Stimulated activated CD8-positive, alpha-beta memory T cell treated with anti-CD3 and anti-CD28 coated beads, Interleukin-7, amount 100 ng/mL, for 24 hours (primary cell): Measurements from ENCODE around the gene LEMD1.
"Not testable (repeated sequence)": the region's sequence is repeated elsewhere in the genome, so short reads cannot be mapped to it uniquely, and the experiment has no call there.

Experiments used
- DNase-seq: peaks from one replicate; pipeline ENCODE4 v3.0.0-alpha.2; 2020; ENCODE audit warnings: low read depth

The LEMD1 gene

DNA sequence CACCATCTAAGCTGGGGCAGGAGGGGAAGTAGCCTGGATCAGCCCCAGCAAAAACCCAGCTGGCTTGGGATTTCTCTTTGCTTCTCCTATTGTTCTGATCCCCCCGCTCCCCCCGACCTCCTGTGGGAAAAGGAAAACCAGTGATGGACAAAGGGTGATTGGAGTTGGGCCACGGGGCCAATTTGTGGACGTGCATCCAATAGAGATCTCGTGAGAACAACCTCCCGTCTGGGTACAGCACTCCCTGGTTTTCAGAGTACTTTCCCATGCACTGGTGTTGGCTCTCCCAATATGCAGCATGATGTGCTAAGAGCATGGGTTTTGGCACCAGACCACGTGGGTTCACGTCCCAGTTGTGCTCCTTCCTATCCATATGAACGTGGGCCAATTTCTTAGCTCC lies 25.0 kb upstream of the LEMD1 start:
- DNase-seq: no peak

DNA sequence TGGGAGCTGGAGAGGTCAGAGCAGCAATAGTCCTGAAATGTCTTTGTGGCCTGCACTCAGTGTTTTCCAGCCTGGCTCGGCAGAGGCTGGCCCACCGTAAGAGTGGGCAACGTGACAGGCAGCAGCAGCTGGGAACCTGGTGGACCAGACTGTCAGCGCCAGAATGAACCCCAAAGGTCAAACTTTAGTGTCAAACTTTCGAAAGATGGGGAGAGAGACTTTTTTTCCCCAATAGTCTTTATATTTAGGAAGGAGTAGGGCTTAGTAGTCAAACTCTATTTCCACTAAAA lies 23.7 kb upstream of the LEMD1 start:
- DNase-seq: no peak

DNA sequence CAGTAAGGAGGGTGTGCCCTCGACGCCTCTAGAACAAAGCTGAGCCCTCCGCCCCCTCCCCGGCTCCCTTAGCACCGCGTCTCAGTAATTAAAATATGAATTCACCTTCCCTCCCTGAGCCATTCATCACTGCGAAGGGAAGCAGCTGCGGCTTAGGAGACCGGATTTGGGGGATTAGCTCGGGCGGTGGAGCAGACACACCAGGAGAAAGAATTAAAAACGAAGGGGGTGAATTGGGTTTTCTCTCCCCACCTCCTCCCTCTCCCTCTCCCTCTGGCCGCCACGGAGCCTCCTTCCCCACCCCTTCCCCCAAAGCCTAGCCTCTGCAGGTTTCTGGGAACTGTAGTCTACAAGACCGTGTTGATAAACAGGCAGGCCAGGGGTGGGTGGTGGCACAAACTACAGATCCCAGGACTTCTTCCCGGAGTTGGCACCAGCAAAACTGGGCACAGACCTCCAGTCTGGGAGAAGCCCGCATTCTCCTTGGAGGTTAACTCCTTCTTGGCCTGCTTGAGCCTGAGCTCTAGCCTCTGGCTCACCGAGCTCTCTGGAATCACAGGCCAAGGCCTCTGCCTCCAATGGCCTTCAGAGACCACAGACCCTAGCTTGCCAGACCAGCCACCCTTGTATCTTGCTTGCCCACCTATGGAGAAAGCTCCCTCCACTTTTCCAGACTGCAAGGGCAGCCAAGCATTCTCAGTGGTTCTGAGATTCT lies 23.2 kb upstream of the LEMD1 start:
- no peak for DNase-seq

DNA sequence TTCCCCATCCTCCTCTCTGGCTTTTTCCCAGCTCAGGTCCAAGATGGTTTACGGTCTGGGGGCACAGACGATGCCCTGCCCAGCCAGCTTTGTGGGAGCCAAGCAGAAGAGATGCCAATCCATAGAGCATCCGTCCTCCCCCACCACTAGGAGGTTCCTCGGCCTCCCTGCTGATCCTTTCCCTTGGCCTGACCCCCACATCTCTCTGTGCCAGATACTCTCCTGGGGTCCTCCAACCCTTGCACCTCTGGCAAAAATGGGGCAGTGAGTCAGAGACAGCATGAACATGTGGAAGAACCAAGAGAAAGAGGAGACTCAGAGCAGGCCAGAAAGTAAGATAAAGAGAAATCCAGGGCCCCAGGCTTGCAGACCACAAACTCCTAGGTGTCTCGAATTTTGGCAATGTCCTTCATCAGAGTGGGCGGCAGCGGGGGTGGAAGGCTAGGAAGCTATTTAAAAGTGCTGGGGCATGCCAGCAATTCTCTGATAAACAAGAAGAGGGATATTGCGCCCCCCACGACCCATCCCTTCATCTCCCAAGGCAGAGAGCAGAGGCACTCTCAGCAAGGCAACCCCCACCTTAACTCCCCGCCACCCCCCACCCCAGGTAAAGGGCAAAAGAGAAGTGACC lies 22.6 kb upstream of the LEMD1 start:
- no peak for DNase-seq

DNA sequence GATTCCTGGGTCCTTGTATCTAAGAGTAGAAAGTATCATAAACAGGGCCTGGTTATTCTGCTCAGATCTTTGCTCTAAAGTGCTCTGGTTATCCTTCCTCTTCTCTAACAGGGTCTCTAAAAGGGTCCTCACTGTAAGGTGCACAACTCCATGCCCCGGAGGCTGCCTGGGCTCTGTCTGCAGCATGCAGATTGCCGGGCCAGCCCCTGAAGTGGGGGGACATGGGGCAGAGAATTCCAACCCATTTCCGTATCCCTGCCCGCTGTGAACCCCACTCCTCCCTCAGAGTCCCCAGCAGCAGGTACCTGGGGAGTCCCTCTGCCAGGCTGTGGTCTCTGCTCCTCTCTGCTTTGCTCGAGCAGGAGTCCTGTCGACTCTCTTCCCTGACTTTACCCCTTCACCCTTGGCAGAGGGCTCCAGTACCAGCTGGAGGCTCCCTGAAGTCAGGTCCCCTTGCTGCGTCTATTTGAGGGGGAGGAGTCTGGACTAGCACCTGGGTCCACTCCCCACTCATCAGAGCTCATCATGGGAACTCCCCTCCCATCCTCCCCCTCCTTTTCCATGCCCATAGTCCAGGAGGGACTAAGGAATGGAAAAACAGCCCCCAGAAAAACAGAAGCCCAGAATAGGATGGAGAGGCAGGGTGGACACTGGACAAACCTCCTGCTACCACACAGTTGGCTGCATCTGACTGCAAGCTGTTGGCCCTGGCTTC lies 21.9 kb upstream of the LEMD1 start:
- DNase-seq: no peak

DNA sequence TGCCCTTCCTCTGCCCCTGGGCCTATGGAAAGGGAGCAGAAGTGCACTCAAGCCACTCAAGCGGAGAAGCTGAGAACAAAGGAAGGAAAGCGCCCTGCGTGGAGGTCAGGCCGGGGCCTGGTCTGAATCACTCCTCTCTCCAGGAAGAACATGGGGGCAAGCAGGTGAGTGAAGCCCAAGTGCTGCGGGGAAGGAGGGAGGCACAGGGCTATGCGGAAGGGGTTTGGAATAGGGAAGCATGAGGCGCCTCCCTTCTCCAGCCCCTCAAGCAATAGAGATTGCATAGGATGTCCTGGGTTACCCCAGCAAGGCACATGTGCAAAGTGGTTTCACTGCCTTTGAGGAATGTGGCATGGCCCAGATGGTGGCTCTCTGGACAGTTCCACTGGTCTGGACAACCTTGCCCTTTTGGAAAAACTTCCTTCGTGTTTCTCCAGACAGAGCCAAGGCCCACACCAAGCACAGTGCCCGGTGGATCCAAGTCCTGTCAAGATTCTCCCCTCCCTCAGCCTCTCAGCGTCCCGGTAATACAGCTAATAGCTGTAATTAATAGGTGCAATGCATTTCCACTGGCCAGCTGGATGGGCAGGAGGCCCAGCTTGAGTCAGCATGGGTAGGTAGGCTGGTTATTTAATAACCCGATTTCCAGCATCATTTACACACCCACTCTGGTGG lies 20.3 kb upstream of the LEMD1 start:
- no peak for DNase-seq

DNA sequence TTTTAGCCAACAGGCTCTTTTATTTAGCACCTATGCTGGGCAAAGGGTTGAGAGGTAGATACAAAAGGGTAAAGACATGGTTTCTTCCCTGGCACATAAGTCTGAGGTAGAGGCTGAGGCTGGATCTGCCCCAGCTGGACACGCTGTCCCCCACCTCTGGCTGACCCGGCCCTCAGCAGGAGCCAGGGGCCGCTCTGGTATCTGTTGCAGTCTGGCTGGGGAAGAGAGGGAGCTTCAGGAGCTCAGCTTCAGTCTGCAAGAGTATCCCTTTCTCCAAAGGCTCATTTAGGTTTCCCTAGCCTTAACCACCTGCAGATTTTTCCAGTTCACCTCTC lies 19.8 kb upstream of the LEMD1 start:
- no peak for DNase-seq

DNA sequence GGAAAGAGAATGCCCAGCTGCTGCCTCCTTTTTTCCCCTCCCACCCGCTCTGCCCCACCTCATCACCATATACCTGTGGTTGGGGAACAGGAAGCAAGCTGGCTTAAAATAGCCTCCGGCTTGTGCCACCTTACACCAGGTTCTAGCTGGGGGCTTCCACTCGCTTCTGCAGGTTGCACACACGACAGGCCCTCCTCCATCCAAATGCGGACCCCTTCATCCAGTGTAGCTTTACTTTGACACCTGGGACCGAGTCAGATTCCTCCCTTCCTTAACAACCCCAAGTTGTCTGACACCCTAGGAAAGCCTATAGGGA lies 19.4 kb upstream of the LEMD1 start:
- DNase-seq: no peak

DNA sequence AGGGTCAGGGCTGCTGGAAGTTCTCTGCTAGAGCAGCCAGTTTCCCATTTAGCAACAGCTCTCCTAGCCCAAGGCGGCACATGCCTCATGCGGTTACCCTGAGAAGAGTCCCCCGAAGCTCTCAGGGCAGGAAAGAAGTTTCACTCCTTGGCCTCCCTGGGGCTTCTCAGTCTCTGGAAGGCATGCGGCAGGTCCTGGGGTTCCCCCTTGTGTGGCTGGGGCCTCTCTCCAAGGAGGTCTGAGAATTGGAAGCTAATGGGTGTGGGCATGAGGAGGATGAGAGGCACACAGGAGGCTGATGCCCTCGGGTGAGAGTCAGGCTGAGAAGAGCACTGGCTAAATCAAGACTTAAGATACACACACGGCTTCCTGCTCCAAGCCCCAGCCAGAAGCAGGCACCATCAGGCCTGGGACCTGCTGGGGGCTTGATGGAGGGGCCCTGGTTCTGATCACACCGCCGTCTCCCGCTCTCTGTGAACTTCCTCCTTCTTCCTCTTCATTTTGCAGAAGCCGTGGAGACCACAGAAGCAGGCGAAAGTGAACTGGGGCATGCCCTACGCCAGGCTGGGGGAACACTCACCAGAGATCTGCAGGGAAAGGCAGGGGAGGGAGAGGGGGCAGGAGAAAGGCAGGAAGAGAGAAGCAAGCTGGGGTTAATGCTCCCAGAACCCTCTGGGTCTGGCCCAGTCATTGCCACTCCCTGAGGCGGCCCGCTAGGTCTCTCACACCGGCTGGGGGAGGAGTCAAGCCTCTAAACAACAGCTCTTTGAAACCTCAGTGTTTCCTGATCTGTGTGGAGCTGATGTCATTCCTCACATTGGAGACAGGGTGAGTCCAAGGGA lies 18.8 kb upstream of the LEMD1 start:
- peak; percentile 28 for DNase-seq

DNA sequence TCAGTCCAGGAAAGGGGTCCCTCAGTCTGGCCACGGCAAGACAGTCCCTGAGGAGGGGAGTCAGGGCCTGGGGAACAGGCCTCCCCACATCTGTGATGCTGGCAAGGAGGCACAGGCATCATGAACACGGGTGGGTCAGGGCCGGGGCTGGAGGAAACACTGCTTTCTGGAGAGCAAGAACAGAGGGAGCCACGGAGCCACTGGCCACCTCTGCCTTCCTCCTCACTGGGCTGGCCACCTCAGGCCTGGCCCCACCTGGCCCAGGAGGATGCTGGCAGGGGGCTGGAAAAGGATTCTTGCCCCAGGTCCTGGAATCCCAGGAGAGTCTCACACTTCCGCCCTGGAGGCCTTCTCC lies 18.2 kb upstream of the LEMD1 start:
- no peak for DNase-seq

DNA sequence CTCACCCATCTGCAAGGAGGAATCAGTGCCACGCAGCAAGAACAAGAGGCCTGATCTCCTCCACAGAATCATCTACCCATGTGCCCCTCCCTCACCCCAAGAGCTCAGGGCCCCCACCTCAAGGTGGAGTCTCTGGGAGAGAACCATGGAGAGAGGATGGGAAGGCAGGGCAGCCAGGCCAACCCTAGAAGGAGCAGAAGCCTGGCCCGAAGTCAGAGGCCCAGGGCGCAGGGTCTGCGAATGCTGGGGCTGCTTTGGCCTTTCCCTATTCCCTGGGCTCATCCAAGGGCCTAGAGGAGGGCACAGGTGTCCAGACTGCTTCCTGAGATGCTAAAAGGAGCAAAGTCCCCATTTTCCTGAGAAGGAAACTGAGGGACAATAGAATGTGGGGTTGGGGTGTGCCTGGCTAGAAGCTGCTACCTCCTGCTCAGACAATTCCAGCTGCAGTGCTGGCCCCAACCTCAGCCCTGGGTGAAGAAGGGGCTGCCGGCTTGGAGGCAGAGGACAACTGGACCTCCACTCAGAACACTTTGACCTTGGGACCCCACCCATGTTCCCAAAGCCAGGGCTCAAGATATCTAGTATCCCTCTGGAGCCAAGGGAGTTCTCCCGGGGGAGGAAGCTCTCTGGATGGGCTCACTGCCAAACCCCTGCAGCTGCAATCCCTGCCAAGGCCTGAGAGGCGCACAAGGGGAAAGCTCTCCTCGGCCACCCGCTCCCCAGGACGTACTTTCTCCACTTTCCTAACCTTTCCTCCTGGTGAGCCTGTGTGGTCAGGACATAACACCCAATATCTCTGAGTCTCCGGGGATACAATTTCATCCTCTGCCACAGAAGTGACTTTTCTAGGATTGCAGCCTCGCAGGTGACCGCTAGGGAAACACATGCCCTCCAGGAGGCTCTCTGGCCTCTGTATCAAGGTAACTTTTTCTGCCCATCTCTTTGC lies 16.6 kb upstream of the LEMD1 start:
- DNase-seq: no peak

DNA sequence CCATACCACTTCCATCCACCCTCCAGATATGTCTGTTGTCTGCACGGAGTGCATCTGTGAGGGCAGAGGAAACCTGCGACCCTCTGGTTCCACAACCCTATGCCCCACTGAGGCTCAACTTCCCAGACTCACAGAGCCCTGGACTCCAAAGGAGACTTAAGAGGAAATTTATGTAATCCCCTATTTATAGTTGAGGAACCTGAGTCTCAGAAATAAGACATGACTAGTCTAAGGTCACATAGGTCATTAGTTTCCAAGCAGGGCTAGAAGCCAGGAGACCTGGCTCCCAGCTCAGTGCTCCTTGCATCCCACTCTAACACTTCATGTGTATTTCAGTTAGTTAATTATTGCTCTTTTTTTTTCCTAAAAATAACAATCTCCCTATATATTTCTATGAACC lies 15.7 kb upstream of the LEMD1 start:
- no peak for DNase-seq

DNA sequence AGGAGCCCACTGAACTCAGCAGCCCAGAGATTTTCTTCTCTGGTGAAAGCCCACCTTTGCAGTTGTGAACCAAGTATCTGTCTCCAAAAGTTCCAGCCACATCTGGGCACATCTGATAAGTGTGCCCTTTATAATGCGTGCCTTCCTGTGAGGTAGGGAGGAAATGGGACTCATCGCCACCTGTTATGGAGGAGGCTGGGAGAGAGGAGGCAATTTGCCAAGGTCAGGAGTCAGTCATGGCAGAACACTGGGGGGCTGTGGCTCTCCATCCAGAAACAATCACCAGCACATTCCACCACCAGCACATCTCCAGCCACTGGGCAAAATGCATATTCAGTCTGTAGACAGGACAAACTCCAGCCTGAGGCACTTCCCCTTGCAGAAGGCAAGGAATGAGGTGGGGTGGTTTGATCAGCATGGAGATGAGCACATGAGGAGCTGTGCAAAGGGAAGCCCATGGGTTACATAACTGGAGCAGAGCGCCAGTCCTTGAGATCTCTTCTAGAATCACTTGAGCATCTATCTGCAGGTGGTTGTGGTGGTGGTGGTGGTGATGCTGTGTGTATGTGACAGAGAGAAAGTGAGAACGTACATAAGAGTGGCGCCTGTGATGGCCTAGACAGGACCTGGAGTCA lies 15.0 kb upstream of the LEMD1 start:
- DNase-seq: no peak

DNA sequence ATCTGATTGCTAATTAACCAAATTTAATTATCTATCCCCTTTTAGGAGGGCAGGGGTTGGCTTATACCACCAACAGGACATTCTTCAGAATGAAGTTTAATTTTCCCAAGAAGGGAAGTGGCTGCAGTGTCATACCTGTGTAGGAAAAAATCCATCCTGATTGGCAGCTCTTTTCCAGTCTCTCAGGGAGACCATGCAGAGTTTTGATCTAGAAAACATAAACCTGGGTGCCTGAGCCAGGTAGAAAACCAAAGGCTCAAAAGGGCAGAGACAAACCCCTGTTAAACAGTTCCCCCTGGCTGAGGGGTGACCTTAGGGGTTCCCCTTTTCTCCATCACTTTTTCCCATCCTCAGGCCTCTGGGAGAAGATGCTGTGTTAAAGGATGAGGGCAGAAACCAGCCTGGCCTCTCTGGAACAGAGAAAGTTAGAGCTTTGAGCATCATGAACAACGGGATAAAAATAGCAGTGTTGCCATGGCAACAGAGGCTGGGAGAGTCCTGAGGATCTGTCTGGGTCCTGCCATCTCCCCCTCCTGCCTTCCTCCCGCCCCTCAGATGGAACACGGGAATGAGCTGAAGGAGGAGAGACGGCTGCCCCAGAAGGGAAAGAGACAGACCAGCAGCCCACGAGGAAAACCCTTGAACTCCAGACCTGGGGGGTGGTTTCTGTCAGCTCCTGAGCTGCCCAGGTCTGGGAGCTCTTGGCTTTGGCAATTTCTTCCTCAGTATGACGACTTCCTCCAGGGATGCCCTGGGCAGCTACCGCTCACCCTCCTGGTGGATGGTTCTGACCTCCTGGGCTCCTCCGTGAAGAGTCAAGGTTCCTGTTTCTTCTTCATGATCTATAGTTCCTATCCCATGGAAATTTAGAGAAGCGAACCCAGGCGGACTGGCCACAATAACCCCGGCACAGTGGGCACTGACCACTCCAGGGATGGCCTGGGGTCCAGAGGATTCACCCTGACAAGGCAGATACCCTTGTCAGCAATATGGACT lies 14.0 kb upstream of the LEMD1 start:
- DNase-seq: no peak

DNA sequence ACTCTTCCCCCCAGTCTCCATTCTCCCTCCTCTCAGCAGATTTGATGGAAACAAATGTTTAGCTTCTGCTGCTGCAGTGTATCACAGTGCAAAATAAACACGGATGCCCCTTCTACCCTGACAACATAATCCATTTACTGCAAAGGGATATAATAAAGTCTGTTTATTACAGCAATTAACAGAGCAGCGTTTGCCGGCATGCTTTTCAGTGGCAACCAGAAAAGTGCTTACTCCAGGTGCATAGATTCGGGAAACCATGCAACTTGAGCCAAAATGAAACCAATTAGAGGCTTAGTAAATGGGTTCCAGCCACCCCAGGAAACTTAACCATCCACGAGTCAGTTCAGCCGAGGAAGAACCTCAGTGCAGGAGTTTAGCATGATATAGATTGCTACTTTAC lies 12.9 kb upstream of the LEMD1 start:
- no peak for DNase-seq

DNA sequence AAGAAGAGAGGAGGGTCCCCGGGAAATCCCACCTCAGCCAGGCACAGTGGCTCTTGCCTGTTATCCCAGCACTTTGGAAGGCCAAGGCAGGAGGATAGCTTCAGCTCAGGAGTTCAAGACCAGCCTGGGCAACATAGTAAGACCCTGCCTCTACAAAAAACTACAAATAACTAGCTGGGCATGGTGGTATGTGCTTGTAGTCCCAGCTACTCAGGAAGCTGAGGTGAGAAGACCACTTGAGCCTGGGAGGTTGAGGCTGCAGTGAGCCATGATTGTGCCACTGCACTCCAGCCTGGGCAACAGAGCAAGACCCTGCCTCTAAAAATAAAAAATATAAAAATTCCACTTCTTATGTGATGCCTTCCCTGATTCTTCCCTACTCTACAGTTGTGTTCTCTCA lies 10.8 kb upstream of the LEMD1 start:
- DNase-seq: not testable (repeated sequence)

DNA sequence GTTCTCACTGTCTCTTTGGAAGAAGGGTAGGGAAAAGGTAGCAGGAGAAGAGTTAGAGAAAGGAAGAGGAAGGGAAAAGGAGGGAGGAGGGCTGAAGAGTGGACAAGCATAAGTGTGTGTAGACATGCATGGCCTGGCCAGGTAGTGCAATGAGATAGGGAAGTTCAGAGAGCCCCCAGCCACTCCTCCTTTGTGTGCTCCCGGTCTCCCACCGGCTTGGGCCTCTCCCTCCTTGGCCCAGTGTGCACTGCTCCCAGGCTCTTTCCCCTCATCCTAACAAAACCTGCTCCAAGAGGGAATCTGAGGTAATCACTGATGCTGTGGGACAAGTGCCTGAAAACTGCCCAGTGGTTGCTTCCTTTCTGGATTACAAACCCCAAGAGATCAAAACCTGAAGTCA lies 10.3 kb upstream of the LEMD1 start:
- DNase-seq: no peak

DNA sequence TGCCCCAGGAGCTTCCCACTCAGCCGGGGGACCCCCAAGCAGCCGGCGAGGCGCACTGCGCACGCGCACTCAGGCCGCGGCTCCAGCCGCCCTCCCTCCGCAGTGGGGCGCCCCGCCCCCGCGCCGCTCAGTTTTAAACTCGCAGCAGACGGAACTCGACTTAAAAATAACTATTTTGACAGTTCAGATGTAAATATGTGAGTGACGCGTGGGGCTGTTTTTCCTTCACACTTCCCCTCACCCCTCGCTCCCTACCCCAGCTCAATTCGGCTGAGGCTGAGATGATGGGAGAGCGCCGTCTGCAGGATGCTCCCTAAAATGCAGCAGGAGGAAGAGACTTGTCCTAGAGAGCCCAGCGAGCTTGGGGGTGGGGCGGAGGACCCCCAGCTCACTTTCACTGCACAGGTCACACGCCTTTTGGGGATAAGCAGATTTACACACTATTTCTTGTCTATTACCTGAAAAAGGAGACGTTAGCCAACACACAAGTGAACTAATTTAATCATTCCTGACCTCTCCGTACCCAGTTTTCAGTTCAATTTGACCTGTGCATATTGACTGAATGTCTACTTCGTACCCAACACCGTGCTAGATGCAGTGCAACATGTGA lies 8.9 kb upstream of the LEMD1 start:
- peak; percentile 28 for DNase-seq
